ENCODE measurements around the gene ZDHHC11B.

ZDHHC11B gene

DNA sequence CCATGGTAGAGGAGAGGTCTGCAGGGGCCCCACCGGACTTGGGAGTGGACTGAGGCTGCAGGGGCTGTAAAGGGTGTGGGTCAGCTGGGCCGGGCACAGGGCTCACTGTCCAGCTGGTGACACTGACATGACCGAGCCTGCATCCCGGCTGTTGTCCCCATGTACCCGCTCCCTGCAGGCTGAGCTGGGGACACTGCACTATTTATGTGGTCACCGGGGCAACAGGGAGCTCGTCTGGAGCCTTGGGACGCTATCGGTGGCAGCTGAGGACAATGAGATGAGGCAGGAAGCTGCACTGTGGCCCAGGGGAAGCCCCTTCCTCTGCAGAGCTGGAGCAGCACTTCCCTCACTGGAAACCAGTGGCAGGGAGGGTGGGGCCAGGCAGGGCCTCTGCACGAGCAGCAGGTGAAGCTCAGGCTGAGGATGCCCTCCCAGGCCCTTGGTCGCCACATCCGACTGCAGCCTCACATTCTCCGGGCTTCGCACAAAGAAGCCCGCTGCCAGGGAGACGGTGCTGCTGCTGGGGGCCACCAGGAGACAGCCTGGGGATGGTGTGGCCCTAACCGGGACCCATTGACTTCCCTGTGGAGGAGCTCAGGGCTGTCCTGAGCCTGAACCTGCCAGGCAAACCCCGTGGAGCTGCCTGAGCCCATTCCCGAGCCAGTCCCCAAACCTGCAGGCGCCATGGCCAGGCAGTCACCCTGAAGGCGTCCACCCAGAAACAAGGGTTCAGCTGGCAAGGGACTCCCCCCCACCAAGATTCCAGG lies 26.4 kb downstream of the ZDHHC11B start:
- Histone ChIP-seq H3K36me3 (ENCODE audit: control insufficient read depth, low read length) (no peaks in the 10 kb centered on the region), H3K27ac (ENCODE audit: low read depth, low read length) (no peak overlapping the region)
- TF ChIP-seq, protein P1, sequence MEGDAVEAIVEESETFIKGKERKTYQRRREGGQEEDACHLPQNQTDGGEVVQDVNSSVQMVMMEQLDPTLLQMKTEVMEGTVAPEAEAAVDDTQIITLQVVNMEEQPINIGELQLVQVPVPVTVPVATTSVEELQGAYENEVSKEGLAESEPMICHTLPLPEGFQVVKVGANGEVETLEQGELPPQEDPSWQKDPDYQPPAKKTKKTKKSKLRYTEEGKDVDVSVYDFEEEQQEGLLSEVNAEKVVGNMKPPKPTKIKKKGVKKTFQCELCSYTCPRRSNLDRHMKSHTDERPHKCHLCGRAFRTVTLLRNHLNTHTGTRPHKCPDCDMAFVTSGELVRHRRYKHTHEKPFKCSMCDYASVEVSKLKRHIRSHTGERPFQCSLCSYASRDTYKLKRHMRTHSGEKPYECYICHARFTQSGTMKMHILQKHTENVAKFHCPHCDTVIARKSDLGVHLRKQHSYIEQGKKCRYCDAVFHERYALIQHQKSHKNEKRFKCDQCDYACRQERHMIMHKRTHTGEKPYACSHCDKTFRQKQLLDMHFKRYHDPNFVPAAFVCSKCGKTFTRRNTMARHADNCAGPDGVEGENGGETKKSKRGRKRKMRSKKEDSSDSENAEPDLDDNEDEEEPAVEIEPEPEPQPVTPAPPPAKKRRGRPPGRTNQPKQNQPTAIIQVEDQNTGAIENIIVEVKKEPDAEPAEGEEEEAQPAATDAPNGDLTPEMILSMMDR (IDR thresholded peaks at IDR 0.05; ENCODE audit: low read depth, low read length, poor library complexity, severe bottlenecking) = no peak
- no peak for TF ChIP-seq EZH2phosphoT487 (IDR thresholded peaks at IDR 0.05; ENCODE audit: borderline replicate concordance, low read length)

DNA sequence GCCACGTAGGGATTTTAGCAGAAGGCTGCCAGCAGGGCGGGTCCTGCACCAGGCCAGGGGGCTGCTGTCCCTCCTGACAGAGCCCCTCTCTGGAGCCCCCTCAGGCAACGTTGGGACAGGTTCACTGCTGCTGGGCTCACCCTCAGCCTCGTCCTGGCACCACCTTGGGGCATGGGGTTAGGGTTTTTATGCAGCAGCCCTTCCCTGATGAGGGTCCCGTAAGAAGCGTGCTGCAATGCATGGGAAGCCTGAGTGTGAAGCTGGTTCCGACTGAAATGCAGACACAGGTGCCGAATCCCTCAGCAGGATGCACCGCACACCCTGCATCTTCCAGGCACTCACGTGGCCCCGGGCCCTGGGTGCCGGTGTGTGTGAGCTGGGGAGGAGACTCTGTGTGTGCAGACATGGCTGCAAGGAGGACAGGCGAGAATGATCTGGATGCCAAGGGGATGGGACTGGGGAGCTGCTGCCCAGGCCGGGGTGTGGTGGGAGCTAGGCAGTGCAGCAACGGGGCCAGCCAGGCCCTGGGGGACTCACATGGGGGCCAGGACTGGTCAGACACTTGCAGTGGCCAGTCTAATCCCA lies 27.1 kb downstream of the ZDHHC11B start:
- Histone ChIP-seq H3K27ac (ENCODE audit: low read depth, low read length) (no peak overlapping the region), H3F3A (ENCODE audit: control insufficient read depth, insufficient read depth) (no peaks in the 10 kb centered on the region), H3K27me3 (ENCODE audit: control insufficient read depth, low read length) (no peaks in the 10 kb centered on the region), H3K4me3 (ENCODE audit: low read length) (no peak overlapping the region), H3K4me1 (ENCODE audit: control insufficient read depth, low read length) (no peaks in the 10 kb centered on the region), H3K36me3 (ENCODE audit: control insufficient read depth, low read length) (no peaks in the 10 kb centered on the region), H4K20me1 (ENCODE audit: control insufficient read depth, insufficient read depth, low read depth, low read length) (0 out of 2 replicates have a peak, but pooled peaks cover 3% of the 10 kb centered on the region), H3K4me2 (ENCODE audit: low read length) (no peak overlapping the region), H3K9me2 (replicated peaks; ENCODE audit: control insufficient read depth, low read length) (no peaks in the 10 kb centered on the region), H3K9me3 (ENCODE audit: control insufficient read depth, insufficient read depth, low read length) (no peaks in the 10 kb centered on the region), H3K79me2 (ENCODE audit: control insufficient read depth, low read length) (no peaks in the 10 kb centered on the region)
- TF ChIP-seq, protein P1 (IDR thresholded peaks at IDR 0.05; ENCODE audit: low read depth, low read length, poor library complexity, severe bottlenecking) = no peak
- TF ChIP-seq EZH2phosphoT487 (IDR thresholded peaks at IDR 0.05; ENCODE audit: borderline replicate concordance, low read length) = no peak

More for the DNA sequence above, 26.4 kb downstream of the ZDHHC11B start:
- H3K4me3 ChIP-seq (ENCODE audit: low read length) = no peak overlapping the region
- no peaks in the 10 kb centered on the region for H3K9me2 ChIP-seq (replicated peaks; ENCODE audit: control insufficient read depth, low read length)
- 0 out of 2 replicates have a peak, but pooled peaks cover 3% of the 10 kb centered on the region for H4K20me1 ChIP-seq (ENCODE audit: control insufficient read depth, insufficient read depth, low read depth, low read length)
- H3K79me2 ChIP-seq (ENCODE audit: control insufficient read depth, low read length) = no peaks in the 10 kb centered on the region
- H3K4me1 ChIP-seq (ENCODE audit: control insufficient read depth, low read length) = no peaks in the 10 kb centered on the region
- H3F3A ChIP-seq (ENCODE audit: control insufficient read depth, insufficient read depth) = no peaks in the 10 kb centered on the region
- no peak overlapping the region for H3K4me2 ChIP-seq (ENCODE audit: low read length)
- no peaks in the 10 kb centered on the region for H3K9me3 ChIP-seq (ENCODE audit: control insufficient read depth, insufficient read depth, low read length)
- H3K27me3 ChIP-seq (ENCODE audit: control insufficient read depth, low read length) = no peaks in the 10 kb centered on the region

DNA sequence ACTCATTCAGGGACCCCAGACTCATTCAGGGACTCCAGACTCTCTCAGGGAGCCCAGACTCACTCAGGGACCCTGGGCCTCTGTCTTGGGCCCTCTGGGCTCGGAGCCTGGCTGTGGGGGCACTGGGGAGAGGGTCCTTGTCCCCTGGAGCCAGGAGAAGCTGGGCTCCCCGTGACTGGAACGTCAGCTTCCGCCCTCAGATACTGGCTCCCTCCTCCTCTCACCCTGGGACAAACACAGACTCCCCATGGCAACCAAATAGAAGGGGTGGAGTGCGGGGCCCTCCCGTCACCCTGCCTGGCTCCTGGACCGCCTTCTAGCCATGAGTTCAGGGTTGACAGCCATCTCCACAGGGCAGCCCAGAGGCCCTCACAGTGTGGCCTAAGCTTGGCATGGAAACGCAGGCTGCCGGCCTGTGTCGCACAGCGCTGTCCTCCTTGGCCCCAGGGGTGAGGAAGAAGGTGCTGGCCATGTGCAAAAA lies 27.6 kb downstream of the ZDHHC11B start:
- H3K36me3 ChIP-seq (ENCODE audit: control insufficient read depth, low read length) = no peaks in the 10 kb centered on the region
- no peaks in the 10 kb centered on the region for H3K9me2 ChIP-seq (replicated peaks; ENCODE audit: control insufficient read depth, low read length)
- H3K27me3 ChIP-seq (ENCODE audit: control insufficient read depth, low read length) = no peaks in the 10 kb centered on the region
- H3K9me3 ChIP-seq (ENCODE audit: control insufficient read depth, insufficient read depth, low read length) = no peaks in the 10 kb centered on the region
- H4K20me1 ChIP-seq (ENCODE audit: control insufficient read depth, insufficient read depth, low read depth, low read length) = 0 out of 2 replicates have a peak, but pooled peaks cover 3% of the 10 kb centered on the region
- H3K27ac ChIP-seq (ENCODE audit: low read depth, low read length) = no peak overlapping the region
- TF ChIP-seq EZH2phosphoT487 (IDR thresholded peaks at IDR 0.05; ENCODE audit: borderline replicate concordance, low read length) = no peak
- TF ChIP-seq, protein P1 (IDR thresholded peaks at IDR 0.05; ENCODE audit: low read depth, low read length, poor library complexity, severe bottlenecking) = no peak
- H3F3A ChIP-seq (ENCODE audit: control insufficient read depth, insufficient read depth) = no peaks in the 10 kb centered on the region
- no peaks in the 10 kb centered on the region for H3K4me1 ChIP-seq (ENCODE audit: control insufficient read depth, low read length)
- no peak overlapping the region for H3K4me2 ChIP-seq (ENCODE audit: low read length)
- no peaks in the 10 kb centered on the region for H3K79me2 ChIP-seq (ENCODE audit: control insufficient read depth, low read length)
- H3K4me3 ChIP-seq (ENCODE audit: low read length) = no peak overlapping the region

Measured in DOHH2 (cell line).